ENCODE results near the gene FAM180A. TPM values are rescaled to one million over a fixed set of nuclear protein-coding genes. Genes with fewer than 3 reads are reported as not detected.

FAM180A gene
- total and polyA plus RNA-seq, 2 experiments from 2014 or later: not detected

GRCh38 chr7:135744938-135745702 lies 3.5 kb downstream of the FAM180A start:
- Histone ChIP-seq H3F3A (replicated peaks; ENCODE audit: low read depth) (no peaks in the 10 kb centered on the region), H3K27ac (ENCODE audit: low read depth) (no peak overlapping the region), H3K9me2 (ENCODE audit: insufficient read depth) (no peaks in the 10 kb centered on the region), H3K4me1 (ENCODE audit: insufficient read depth) (peaks cover 9% of the 10 kb centered on the region; the same call in 1 of the 2 replicates), H3K4me3 (no peak overlapping the region), H3K79me2 (replicated peaks; ENCODE audit: insufficient read depth) (no peaks in the 10 kb centered on the region), H3K27me3 (ENCODE audit: insufficient read depth) (no peaks in the 10 kb centered on the region), H4K20me1 (replicated peaks; ENCODE audit: insufficient read depth) (no peaks in the 10 kb centered on the region), H2AFZ (0 out of 2 replicates have a peak overlapping the region, but pooled peaks have one; percentile 79), H3K4me2 (no peak overlapping the region), H3K36me3 (ENCODE audit: insufficient read depth) (no peaks in the 10 kb centered on the region)
- DNase-seq (ENCODE audit: low spot score): no peak
- no peak for ATAC-seq
- Mint-ChIP-seq H3K27me3 (ENCODE audit: insufficient read depth, low read depth, poor library complexity) (peaks cover 6% of the 10 kb centered on the region), H3K9me3 (no peaks in the 10 kb centered on the region), H3K27ac (no peak overlapping the region), H3K4me3 (no peak overlapping the region; the same call in 2 of the 3 replicates), H3K4me1 (peaks cover 13% of the 10 kb centered on the region), H3K36me3 (ENCODE audit: low read depth) (no peaks in the 10 kb centered on the region)
- TF ChIP-seq ZNF462 (CRISPR knock-in tag; IDR thresholded peaks at IDR 0.05): no peak
- no peak for TF ChIP-seq EZH2 (IDR thresholded peaks at IDR 0.05; ENCODE audit: low read depth, unreplicated experiment)
- TF ChIP-seq ZNF331 (CRISPR knock-in tag; IDR thresholded peaks at IDR 0.05; ENCODE audit: low read depth): no peak
- TF ChIP-seq JUNB (IDR thresholded peaks at IDR 0.05; ENCODE audit: unreplicated experiment): no peak
- TF ChIP-seq STAT1 (IDR thresholded peaks at IDR 0.05; ENCODE audit: unreplicated experiment): no peak
- no peak for TF ChIP-seq REST (IDR thresholded peaks at IDR 0.05; ENCODE audit: unreplicated experiment)
- TF ChIP-seq CTCF (conservative IDR thresholded peaks at IDR 0.05; ENCODE audit: low read depth in 2 of 2): no peak
- no peak for TF ChIP-seq NANOG (IDR thresholded peaks at IDR 0.05; ENCODE audit: borderline replicate concordance)
- no peak for TF ChIP-seq ZNF114 (CRISPR knock-in tag; IDR thresholded peaks at IDR 0.05)
- no peak for TF ChIP-seq EZH2phosphoT487 (IDR thresholded peaks at IDR 0.05; ENCODE audit: unreplicated experiment)
- TF ChIP-seq POLR2AphosphoS5 (IDR thresholded peaks at IDR 0.05; ENCODE audit: low read depth): no peak
- TF ChIP-seq, protein P1, sequence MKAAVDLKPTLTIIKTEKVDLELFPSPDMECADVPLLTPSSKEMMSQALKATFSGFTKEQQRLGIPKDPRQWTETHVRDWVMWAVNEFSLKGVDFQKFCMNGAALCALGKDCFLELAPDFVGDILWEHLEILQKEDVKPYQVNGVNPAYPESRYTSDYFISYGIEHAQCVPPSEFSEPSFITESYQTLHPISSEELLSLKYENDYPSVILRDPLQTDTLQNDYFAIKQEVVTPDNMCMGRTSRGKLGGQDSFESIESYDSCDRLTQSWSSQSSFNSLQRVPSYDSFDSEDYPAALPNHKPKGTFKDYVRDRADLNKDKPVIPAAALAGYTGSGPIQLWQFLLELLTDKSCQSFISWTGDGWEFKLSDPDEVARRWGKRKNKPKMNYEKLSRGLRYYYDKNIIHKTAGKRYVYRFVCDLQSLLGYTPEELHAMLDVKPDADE (IDR thresholded peaks at IDR 0.05): no peak
- TF ChIP-seq CREB1 (CRISPR knock-in tag; IDR thresholded peaks at IDR 0.05; ENCODE audit: low read depth): no peak
